GM12873 (cell line): ENCODE measurements around the gene PRAME.

Experiments
- CTCF ChIP-seq: IDR thresholded peaks from 2 replicates; pipeline ENCODE4 v1.5.1; 2012; ENCODE audit warnings: low read depth, mild to moderate bottlenecking, moderate library complexity, low read length, control low read depth; ENCODE audit not compliant: insufficient read depth; ENCODE audit errors: missing control alignments

The PRAME gene

GRCh38 chr22:22558972-22559603, at the start of gene PRAME:
Gene PRAME (minus strand): TSS chr22:22559265. CDS start chr22:22556832, 2,433 bp downstream.
- peak; percentile 79 for TF ChIP-seq CTCF

DNA sequence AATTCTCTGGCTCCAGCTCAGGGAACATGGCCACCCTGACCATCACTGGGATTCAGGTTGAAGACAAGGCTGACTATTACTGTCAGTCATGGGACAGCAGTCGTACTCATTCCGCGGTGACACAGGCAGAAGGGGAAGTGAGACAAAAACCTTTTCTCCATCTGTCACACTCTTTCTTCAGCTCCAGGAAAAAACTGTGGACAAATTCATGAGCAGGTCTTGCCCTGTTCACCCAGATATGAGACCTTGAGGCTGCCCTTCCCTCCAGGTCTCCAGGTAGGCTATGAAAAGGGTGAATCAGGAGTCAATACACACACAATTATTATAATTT, 46.0 kb upstream of the PRAME start:
- no peak for TF ChIP-seq CTCF

GRCh38 chr22:22604326-22605073, 45.4 kb upstream of the PRAME start:
- no peak for TF ChIP-seq CTCF

DNA sequence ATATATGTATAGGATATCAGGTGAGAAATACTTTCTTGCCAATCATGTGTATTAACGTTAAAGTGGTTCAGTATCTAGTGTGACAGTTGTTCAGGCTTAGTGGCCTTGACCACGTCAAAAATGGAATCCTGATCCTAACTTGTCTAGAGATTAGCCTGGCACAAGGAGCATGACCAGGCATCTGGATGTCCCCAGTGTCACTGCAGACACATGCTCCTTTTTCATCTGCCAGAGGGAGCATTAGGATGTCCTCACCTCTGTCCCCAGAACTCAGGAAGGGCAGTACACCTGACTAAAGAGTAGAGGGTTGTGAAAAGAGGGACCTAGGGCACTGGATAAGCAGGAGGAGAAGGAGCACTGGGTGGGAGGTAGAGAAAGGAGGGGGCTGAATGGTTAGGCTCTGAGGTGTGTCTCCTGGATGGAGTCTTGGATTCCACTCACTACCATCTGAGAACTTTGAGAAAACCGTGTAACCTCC, 44.4 kb upstream of the PRAME start:
- TF ChIP-seq CTCF, result no peak

- TF ChIP-seq CTCF, result no peak
These were observed 41.6 kb upstream of the PRAME start for GRCh38 chr22:22600531-22601261.

GRCh38 chr22:22599248-22599647, 40.2 kb upstream of the PRAME start:
- no peak for TF ChIP-seq CTCF

DNA sequence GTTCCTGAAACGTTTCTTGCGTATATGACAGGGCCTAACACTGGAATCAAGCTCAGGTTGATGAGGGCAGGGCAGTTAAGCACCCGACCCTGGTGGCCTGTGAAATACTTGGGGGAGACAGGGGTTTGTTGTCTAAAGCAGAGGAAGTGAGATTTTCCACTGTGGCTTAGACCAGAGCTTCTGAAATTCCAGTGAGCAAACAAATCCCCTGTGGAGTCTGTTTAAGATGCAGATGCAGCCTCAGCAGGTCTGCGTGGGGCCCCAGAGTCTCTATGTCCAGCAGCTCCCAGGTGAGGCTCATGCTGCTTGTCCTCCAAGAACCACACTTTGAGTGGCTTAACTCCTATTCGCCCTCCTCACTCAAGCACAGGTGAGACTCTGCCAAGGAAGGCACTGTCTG, 39.1 kb upstream of the PRAME start:
- no peak for TF ChIP-seq CTCF
